ENCODE measurements around the gene PLA2G4A.

- TF ChIP-seq CTCF (IDR thresholded peaks at IDR 0.05) = no peak
- TF ChIP-seq EZH2phosphoT487 (IDR thresholded peaks at IDR 0.05; ENCODE audit: borderline replicate concordance, low read depth) = no peak
- TF ChIP-seq MEF2A (IDR thresholded peaks at IDR 0.05; ENCODE audit: borderline replicate concordance, low read depth) = no peak
- TF ChIP-seq TCF12 (IDR thresholded peaks at IDR 0.05) = no peak
- no peak for TF ChIP-seq EP300 (IDR thresholded peaks at IDR 0.05; ENCODE audit: borderline replicate concordance in 1 of 2, low read depth in 1 of 2, low read length in 1 of 2)
- no peak for TF ChIP-seq JUND (IDR thresholded peaks at IDR 0.05)
- TF ChIP-seq MAX (IDR thresholded peaks at IDR 0.05; ENCODE audit: low read depth) = no peak
- no peak for TF ChIP-seq TAF1 (IDR thresholded peaks at IDR 0.05; ENCODE audit: borderline replicate concordance, low read depth, low read length)
- TF ChIP-seq REST (IDR thresholded peaks at IDR 0.05; ENCODE audit: low read depth, low read length) = no peak
- TF ChIP-seq YY1 (IDR thresholded peaks at IDR 0.05; ENCODE audit: low read depth) = no peak
- TF ChIP-seq RCOR1 (IDR thresholded peaks at IDR 0.05; ENCODE audit: low read length) = no peak
- TF ChIP-seq USF1 (IDR thresholded peaks at IDR 0.05; ENCODE audit: borderline replicate concordance, low read depth) = no peak
- TF ChIP-seq SMC3 (IDR thresholded peaks at IDR 0.05; ENCODE audit: low read depth, low read length) = no peak
- TF ChIP-seq RAD21 (IDR thresholded peaks at IDR 0.05; ENCODE audit: low read length) = no peak
Observed at GRCh38 chr1:186831168-186831567, 2.4 kb downstream of the PLA2G4A start.
